ENCODE results near the gene SPDYE5. TPM values are rescaled to one million over a fixed set of nuclear protein-coding genes. Genes with fewer than 3 reads are reported as not detected.

The SPDYE5 gene
- under 0.01 TPM in 1 of 2 replicates, not detected in the other for total RNA-seq

GRCh38 chr7:75492020-75492419 lies at the start of gene SPDYE5:
Gene SPDYE5, plus strand, starts transcription at chr7:75492320. Its CDS starts 1,728 bp downstream, at chr7:75494048.

GRCh38 chr7:75485979-75486643 lies 6.0 kb upstream of the SPDYE5 start, which contains the start of gene POM121C:
Gene POM121C, minus strand, starts transcription at chr7:75486299. Its CDS starts 44,803 bp downstream, at chr7:75441496.

Other genes with a start within 250 kb of the SPDYE5 start
- 0.19 and 1.1 TPM in 2 replicates for gene TRIM73, start 96.7 kb upstream of the SPDYE5 start, total RNA-seq
- gene POM121C, start 6.0 kb upstream of the SPDYE5 start, total RNA-seq: 10.0 and 19.7 TPM in 2 replicates
- gene HIP1, start 246.6 kb downstream of the SPDYE5 start, total RNA-seq: 9.6 and 10.7 TPM in 2 replicates